ENCODE results near the gene SLC11A2. TPM values are rescaled to one million over a fixed set of nuclear protein-coding genes. Genes with fewer than 3 reads are reported as not detected.

SLC11A2 gene
- total and polyA plus RNA-seq, 9 of the 15 experiments (the other 6 are each of a cell fraction or from before 2014, with no cell fraction given): 21.1 to 54.0 (median 32.9) TPM

DNA sequence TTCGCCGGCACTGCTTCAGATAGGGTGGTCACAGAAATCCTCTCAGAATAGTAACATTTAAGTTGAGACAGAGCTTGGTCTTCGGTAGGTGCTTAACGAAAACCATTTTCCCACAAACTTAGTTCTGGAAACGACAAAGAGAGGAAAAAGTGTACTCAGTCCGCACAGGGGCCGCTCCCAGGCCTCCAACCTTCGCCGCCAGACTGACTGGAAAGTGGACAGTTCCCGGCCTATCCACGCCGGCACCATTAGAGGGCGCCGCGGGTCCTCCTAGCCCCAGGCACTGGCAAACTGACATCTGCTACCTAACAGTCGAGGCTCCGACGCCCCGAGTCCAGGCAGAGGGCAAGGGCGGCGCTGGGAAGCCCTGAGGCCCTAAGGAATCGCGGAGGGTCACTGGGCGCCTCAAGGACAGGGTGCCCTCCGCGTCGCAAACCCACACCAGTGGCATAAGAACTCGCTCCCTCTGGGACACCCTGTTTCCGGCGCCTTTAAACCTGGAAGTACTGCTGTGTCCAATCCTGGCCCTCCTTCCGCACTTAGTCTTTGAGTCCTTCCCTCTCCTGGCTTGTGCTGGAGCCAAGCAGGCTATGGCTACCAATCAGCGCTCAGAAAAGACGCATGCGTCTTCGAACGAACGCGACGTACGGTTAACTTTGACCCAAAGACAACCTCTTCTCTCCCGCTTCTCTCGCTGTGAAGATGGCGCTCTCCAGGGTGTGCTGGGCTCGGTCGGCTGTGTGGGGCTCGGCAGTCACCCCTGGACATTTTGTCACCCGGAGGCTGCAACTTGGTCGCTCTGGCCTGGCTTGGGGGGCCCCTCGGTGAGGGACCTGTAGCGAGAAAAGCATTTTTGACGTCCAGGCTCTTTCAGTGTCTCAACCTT lies 21.7 kb upstream of the SLC11A2 start, which contains the start of gene LETMD1 (continued):
- TF ChIP-seq RBM22 (IDR thresholded peaks at IDR 0.05; ENCODE audit: low read depth, low read length, poor library complexity, severe bottlenecking): no peak
- TF ChIP-seq CEBPZ (IDR thresholded peaks at IDR 0.05; ENCODE audit: borderline replicate concordance, low read depth, low read length): no peak
- TF ChIP-seq THAP12 (CRISPR knock-in tag; IDR thresholded peaks at IDR 0.05): no peak; the same call in 1 of the 2 replicates
- TF ChIP-seq NR3C1 (CRISPR knock-in tag; IDR thresholded peaks at IDR 0.05): no peak
